GM13977 (cell line): ENCODE data around the gene CATSPER4.

ENCODE experiments used
- DNase-seq: peaks from one replicate; pipeline ENCODE4 v3.0.0; 2012; ENCODE audit warnings: low spot score
- CTCF ChIP-seq: IDR thresholded peaks from 2 replicates; pipeline ENCODE4 v1.5.1; 2012; ENCODE audit warnings: mild to moderate bottlenecking, control low read depth; ENCODE audit not compliant: insufficient read depth; ENCODE audit errors: extremely low read depth, missing control alignments
- in situ Hi-C: fragments of 300-500 bp; cut with MboI; formaldehyde crosslinking; loops from one replicate; pipeline ENCODE4 v1.12.0; 2022; ENCODE audit warnings: low sequenced_read_pairs, low pct_unique_long_range_greater_than_20kb, mixed read lengths, inconsistent platforms; ENCODE audit not compliant: unreplicated experiment

The CATSPER4 gene

GRCh38 chr1:26164861-26165842, 25.2 kb upstream of the CATSPER4 start:
- DNase-seq, result no peak
- TF ChIP-seq CTCF, result no peak
- in situ Hi-C loops, result no loop called here

- in situ Hi-C loops, result no loop called here
- no peak for TF ChIP-seq CTCF
- no peak for DNase-seq
Observed at GRCh38 chr1:26166719-26167281, 23.6 kb upstream of the CATSPER4 start.

- no peak for TF ChIP-seq CTCF
- in situ Hi-C loops, result no loop called here
- DNase-seq, result no peak
Observed at GRCh38 chr1:26168410-26169197, 21.8 kb upstream of the CATSPER4 start, which contains the start of gene C1orf232. TSS of gene C1orf232 (minus strand) at chr1:26168963. CDS start at chr1:26168499, 464 bp downstream.

- no peak for TF ChIP-seq CTCF
- in situ Hi-C loops, result no loop called here
- no peak for DNase-seq
Observed at GRCh38 chr1:26169198-26169554, 21.2 kb upstream of the CATSPER4 start.

- in situ Hi-C loops, result no loop called here
- peak; percentile 100 for DNase-seq
- peak; percentile 97 for TF ChIP-seq CTCF
Observed at GRCh38 chr1:26169669-26170471, 20.5 kb upstream of the CATSPER4 start, which contains the start of gene ZNF593. TSS of gene ZNF593 (plus strand) at chr1:26169908. CDS start at chr1:26169984, 76 bp downstream.
